Fibroblast of skin of right quadriceps (primary cell): ENCODE results near the gene PIP5K1B.
"Not testable (repeated sequence)": the region's sequence is repeated elsewhere in the genome, so short reads cannot be mapped to it uniquely, and the experiment has no call there.

ENCODE experiments used
- DNase-seq: peaks from one replicate; pipeline ENCODE4 v3.0.0-alpha.2; 2013

PIP5K1B gene

GRCh38 chr9:68704814-68705530, at the start of gene PIP5K1B:
Gene PIP5K1B, plus strand, starts transcription at chr9:68705240. Its CDS starts 117,375 bp downstream, at chr9:68822615.
- peak; percentile 36 for DNase-seq

- DNase-seq = no peak
These were observed 41.0 kb upstream of the PIP5K1B start for GRCh38 chr9:68664036-68664435.

GRCh38 chr9:68668127-68668526, 36.9 kb upstream of the PIP5K1B start:
- DNase-seq = no peak

- no peak for DNase-seq
These were observed 35.8 kb upstream of the PIP5K1B start for GRCh38 chr9:68669218-68669617.

GRCh38 chr9:68672215-68672614, 32.8 kb upstream of the PIP5K1B start:
- no peak for DNase-seq

GRCh38 chr9:68672625-68673024, 32.4 kb upstream of the PIP5K1B start:
- DNase-seq = no peak

- DNase-seq = no peak
These were observed 26.6 kb upstream of the PIP5K1B start for GRCh38 chr9:68678430-68678829.

GRCh38 chr9:68683433-68683832, 21.6 kb upstream of the PIP5K1B start:
- no peak for DNase-seq

- no peak for DNase-seq
These were observed 19.8 kb upstream of the PIP5K1B start for GRCh38 chr9:68685213-68685612.

- no peak for DNase-seq
These were observed 19.3 kb upstream of the PIP5K1B start for GRCh38 chr9:68685770-68686169.

- DNase-seq = no peak
These were observed 15.0 kb upstream of the PIP5K1B start for GRCh38 chr9:68690088-68690487.

- DNase-seq = no peak
These were observed 12.5 kb upstream of the PIP5K1B start for GRCh38 chr9:68692519-68692918.

- no peak for DNase-seq
These were observed 10.9 kb upstream of the PIP5K1B start for GRCh38 chr9:68694125-68694524.

GRCh38 chr9:68697851-68698250, 7.2 kb upstream of the PIP5K1B start:
- DNase-seq = no peak

- no peak for DNase-seq
These were observed 6.0 kb upstream of the PIP5K1B start for GRCh38 chr9:68698943-68699509.

GRCh38 chr9:68699625-68700024, 5.4 kb upstream of the PIP5K1B start:
- not testable (repeated sequence) for DNase-seq

- DNase-seq = no peak
These were observed 2.5 kb upstream of the PIP5K1B start for GRCh38 chr9:68702493-68702892.

GRCh38 chr9:68703672-68704071, 1.4 kb upstream of the PIP5K1B start:
- DNase-seq = no peak

- no peak for DNase-seq
These were observed 584 bp upstream of the PIP5K1B start for GRCh38 chr9:68704498-68704813.

GRCh38 chr9:68705531-68706362, 707 bp downstream of the PIP5K1B start:
- DNase-seq = no peak

- no peak for DNase-seq
These were observed 1.5 kb downstream of the PIP5K1B start for GRCh38 chr9:68706363-68707201.

- DNase-seq = no peak
These were observed 2.9 kb downstream of the PIP5K1B start for GRCh38 chr9:68707801-68708488.

- no peak for DNase-seq
These were observed 3.5 kb downstream of the PIP5K1B start for GRCh38 chr9:68708513-68708912.
